ENCODE measurements around the gene HDAC9. TPM values are rescaled to one million over a fixed set of nuclear protein-coding genes. Genes with fewer than 3 reads are reported as not detected.

The HDAC9 gene
- total and polyA plus RNA-seq, 11 donors, result 4.8 to 62.9 (median 30.6) TPM

DNA sequence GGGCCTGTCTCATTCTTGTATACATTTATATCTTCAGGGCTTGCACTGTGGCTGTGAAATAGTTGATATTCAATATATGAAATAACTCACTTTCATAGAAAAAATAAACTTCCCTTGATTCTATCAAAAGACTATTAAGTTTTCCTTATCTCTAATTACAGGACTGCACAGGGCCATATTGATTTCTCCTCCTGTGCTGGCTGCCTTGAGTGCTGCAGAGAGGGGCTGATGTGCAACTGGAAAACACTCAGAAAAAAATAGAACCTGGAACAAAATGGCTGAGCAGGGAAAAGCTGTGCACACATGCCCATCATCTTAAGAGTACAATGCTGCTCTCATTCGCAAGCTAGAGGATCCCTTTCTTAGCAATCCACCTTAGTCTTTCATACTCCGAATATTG, 5.9 kb upstream of the HDAC9 start:
- no peaks in the 10 kb centered on the region for H3K27me3 ChIP-seq
- no peaks in the 10 kb centered on the region for H3K9me3 ChIP-seq
- no peak overlapping the region for H3K27ac ChIP-seq
- peaks cover 0 to 18% (median 4%) of the 10 kb centered on the region in 12 donors for H3K4me1 ChIP-seq
- no peaks in the 10 kb centered on the region for H3K36me3 ChIP-seq
- ATAC-seq (no peak), DNase-seq (no peak)
- WGBS, 4 donors, result 91 to 97% (median 97%) methylated on average over 2 of the region's 2 CpGs
- no peak overlapping the region for H3K4me3 ChIP-seq
- intact Hi-C loops (cut with DNase I), result loop anchor here in 7 of 10 donors (10.0 kb wide), 6 partner anchors 55 to 175 kb away; no protein-coding TSS in a partner anchor
- TF ChIP-seq POLR2A (IDR thresholded peaks at IDR 0.05), result no peak
- TF ChIP-seq, protein P1, sequence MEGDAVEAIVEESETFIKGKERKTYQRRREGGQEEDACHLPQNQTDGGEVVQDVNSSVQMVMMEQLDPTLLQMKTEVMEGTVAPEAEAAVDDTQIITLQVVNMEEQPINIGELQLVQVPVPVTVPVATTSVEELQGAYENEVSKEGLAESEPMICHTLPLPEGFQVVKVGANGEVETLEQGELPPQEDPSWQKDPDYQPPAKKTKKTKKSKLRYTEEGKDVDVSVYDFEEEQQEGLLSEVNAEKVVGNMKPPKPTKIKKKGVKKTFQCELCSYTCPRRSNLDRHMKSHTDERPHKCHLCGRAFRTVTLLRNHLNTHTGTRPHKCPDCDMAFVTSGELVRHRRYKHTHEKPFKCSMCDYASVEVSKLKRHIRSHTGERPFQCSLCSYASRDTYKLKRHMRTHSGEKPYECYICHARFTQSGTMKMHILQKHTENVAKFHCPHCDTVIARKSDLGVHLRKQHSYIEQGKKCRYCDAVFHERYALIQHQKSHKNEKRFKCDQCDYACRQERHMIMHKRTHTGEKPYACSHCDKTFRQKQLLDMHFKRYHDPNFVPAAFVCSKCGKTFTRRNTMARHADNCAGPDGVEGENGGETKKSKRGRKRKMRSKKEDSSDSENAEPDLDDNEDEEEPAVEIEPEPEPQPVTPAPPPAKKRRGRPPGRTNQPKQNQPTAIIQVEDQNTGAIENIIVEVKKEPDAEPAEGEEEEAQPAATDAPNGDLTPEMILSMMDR (IDR thresholded peaks at IDR 0.05), result no peak

DNA sequence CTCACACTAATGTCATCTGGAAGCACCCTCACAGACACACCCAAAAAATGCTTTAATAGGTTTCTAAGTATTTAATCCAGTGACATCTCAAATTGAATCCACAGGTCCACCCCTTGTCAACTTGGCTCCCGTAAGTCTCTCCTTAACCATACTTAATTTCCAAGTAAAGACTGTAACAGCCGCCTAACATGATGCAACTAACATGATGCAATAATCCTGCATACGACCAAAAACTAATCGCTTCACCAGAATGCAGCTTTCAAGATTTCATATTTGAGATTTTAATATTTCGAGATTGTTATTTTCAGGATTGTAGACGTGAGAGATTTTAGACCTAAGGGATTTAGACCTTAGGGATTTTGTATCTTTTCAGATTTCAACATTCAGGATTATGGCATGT, 3.7 kb upstream of the HDAC9 start:
- no peak for ATAC-seq
- intact Hi-C loops (cut with DNase I), result loop anchor here in 6 of 10 donors (10.0 kb wide), 5 partner anchors 53 to 173 kb away; no protein-coding TSS in a partner anchor
- DNase-seq, result no peak

DNA sequence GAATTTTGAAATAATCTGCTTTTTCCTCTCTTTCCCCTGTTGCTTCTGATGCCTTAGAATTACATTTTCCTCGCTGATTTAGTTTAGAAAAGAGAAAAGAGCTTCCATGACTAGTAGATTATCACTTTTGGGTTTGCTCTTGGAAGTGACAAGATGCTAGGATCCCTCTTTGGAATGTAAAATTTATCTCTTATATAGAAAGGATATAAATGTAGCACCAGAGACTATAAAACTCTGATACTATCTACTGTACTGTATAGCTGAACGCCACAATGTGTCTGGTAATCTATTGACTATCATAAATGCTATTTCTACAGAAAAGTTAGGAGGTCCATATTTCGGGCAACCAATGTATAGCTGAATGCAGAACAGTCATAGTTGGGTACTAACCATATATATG, 1.1 kb upstream of the HDAC9 start:
- no peak for ATAC-seq
- no peak for DNase-seq
- Histone ChIP-seq H3K9me3 (no peaks in the 10 kb centered on the region), H3K4me3 (peak overlapping the region in 1 of 12 donors; percentile 65), H3K36me3 (no peaks in the 10 kb centered on the region), H3K27me3 (no peaks in the 10 kb centered on the region), H3K27ac (peak overlapping the region in 9 of 12 donors; percentile 75 to 92 (median 88)), H3K4me1 (peaks cover 0 to 35% (median 13%) of the 10 kb centered on the region in 12 donors)
- 79 to 85% (median 82%) methylated on average over 3 of the region's 3 CpGs for WGBS, 4 donors
- intact Hi-C loops (cut with DNase I), result loop anchor here in 6 of 10 donors (2.0 to 10.0 kb wide), 6 partner anchors 50 to 170 kb away; no protein-coding TSS in a partner anchor
- TF ChIP-seq, protein P1 (IDR thresholded peaks at IDR 0.05), result no peak
- no peak for TF ChIP-seq POLR2A (IDR thresholded peaks at IDR 0.05)

More for the DNA sequence above, 3.7 kb upstream of the HDAC9 start:
- TF ChIP-seq POLR2A (IDR thresholded peaks at IDR 0.05), result no peak
- TF ChIP-seq, protein P1 (IDR thresholded peaks at IDR 0.05), result no peak
- Histone ChIP-seq H3K36me3 (no peaks in the 10 kb centered on the region), H3K27ac (no peak overlapping the region), H3K9me3 (no peaks in the 10 kb centered on the region), H3K4me1 (peaks cover 0 to 33% (median 12%) of the 10 kb centered on the region in 12 donors), H3K4me3 (no peak overlapping the region), H3K27me3 (no peaks in the 10 kb centered on the region)
- 89 to 94% (median 92%) methylated on average over 6 of the region's 6 CpGs for WGBS, 4 donors

DNA sequence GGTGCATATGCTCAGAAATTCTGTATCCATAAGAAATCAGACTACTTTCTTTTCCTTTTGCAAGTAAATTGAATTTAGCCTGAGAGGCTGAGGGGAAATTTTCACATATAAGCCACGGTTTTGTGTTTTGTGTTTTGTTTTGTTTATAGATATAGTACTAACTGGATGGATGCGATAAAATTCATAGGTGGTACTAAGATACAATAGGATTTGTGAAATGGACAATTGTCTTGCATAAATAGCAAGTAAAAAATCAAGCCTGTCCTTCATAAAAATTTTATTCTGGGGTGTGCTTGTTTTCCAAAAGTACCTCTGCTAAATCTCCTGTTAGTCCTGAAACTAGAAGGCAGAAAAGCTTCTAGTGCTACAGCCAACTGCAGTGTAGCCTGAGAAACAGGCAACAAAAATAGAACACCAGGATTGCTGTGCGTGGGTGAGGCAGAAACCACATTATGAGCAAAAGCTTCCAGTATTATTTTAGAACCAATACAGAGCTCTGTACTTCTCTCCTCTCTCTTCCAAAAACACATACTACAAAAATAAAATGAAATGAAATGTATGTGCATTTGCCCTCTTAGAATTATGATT, 634 bp upstream of the HDAC9 start:
- no peaks in the 10 kb centered on the region for H3K9me3 ChIP-seq
- H3K27ac ChIP-seq, result peak overlapping the region; percentile 69 to 92 (median 81)
- TF ChIP-seq, protein P1 (IDR thresholded peaks at IDR 0.05), result no peak
- TF ChIP-seq POLR2A (IDR thresholded peaks at IDR 0.05), result no peak
- 26 to 36% (median 31%) methylated on average over 3 of the region's 3 CpGs for WGBS, 4 donors
- ATAC-seq (peak; percentile 52 to 74 (median 68)), DNase-seq (peak in 2 of 5 donors; percentile 29 to 44)
- H3K4me3 ChIP-seq, result peak overlapping the region; percentile 25 to 65 (median 58)
- H3K27me3 ChIP-seq, result no peaks in the 10 kb centered on the region
- intact Hi-C loops (cut with DNase I), result loop anchor here in 8 of 10 donors (1.0 to 10.0 kb wide), 14 partner anchors 50 to 170 kb away; no protein-coding TSS in a partner anchor
- H3K36me3 ChIP-seq, result no peaks in the 10 kb centered on the region
- H3K4me1 ChIP-seq, result peaks cover 0 to 40% (median 13%) of the 10 kb centered on the region in 12 donors
